HCT116 (cell line): ENCODE results near the gene RSAD1.

Source experiments
- CEBPB ChIP-seq: IDR thresholded peaks from 2 replicates; pipeline ENCODE4 v1.6.1; 2012; ENCODE audit warnings: low read depth
- EZH2 ChIP-seq: fragments of 200-600 bp; sonication (generic); IDR thresholded peaks from 2 replicates; pipeline ENCODE4 v1.6.1; 2017; ENCODE audit warnings: antibody characterized with exemption, mixed run types
- EZH2phosphoT487 ChIP-seq: fragments of 200-600 bp; IDR thresholded peaks from 2 replicates; pipeline ENCODE4 v1.6.1; 2018; ENCODE audit warnings: antibody characterized with exemption, borderline replicate concordance
- JUND ChIP-seq: IDR thresholded peaks from 2 replicates; pipeline ENCODE4 v1.6.1; 2012
- POLR2A ChIP-seq: IDR thresholded peaks from 2 replicates; pipeline ENCODE4 v1.7.0; 2011; ENCODE audit warnings: borderline replicate concordance; ENCODE audit not compliant: insufficient read depth, insufficient read length; ENCODE audit errors: extremely low read depth
- POLR2AphosphoS5 ChIP-seq: IDR thresholded peaks from 2 replicates; pipeline ENCODE4 v1.6.1; 2011; ENCODE audit warnings: mild to moderate bottlenecking, low read depth, low read length, moderate library complexity
- RAD21 ChIP-seq: IDR thresholded peaks from 2 replicates; pipeline ENCODE4 v1.6.1; 2012; ENCODE audit warnings: low read depth, mild to moderate bottlenecking
- YY1 ChIP-seq: IDR thresholded peaks from 2 replicates; pipeline ENCODE4 v1.6.1; 2011; ENCODE audit warnings: low read length, low read depth, moderate library complexity, mild to moderate bottlenecking; ENCODE audit not compliant: insufficient replicate concordance; ENCODE audit errors: extremely low read depth
- ZBTB33 ChIP-seq: IDR thresholded peaks from 2 replicates; pipeline ENCODE4 v1.6.1; 2011; ENCODE audit warnings: mild to moderate bottlenecking, low read length, moderate library complexity; ENCODE audit not compliant: insufficient replicate concordance; ENCODE audit errors: extremely low read depth
- TF ChIP-seq, protein P1 (sequence below), 3 experiments: fragments of 200-600 bp in 1 of 3; sonication (generic) in 1 of 3; IDR thresholded peaks in 2 of 3; conservative IDR thresholded peaks in 1 of 3; 2 replicates each; pipeline ENCODE4 v1.5.1; 2012 to 2017; ENCODE audit warnings: low read depth in 2 of 3, low read length in 2 of 3, antibody characterized with exemption in 1 of 3, borderline replicate concordance in 1 of 3, control low read depth in 1 of 3, mild to moderate bottlenecking in 1 of 3, mixed read lengths in 1 of 3, mixed run types in 1 of 3, moderate library complexity in 1 of 3; ENCODE audit not compliant: insufficient read depth in 1 of 3
- TF ChIP-seq, protein P2 (sequence below): IDR thresholded peaks from 2 replicates; pipeline ENCODE4 v1.6.1; 2012
- TF ChIP-seq, protein P3 (sequence below): IDR thresholded peaks from 2 replicates; pipeline ENCODE4 v1.6.1; 2012; ENCODE audit warnings: low read depth
- TF ChIP-seq, protein P4 (sequence below): IDR thresholded peaks from 2 replicates; pipeline ENCODE4 v1.6.1; 2012

- TF ChIP-seq EZH2phosphoT487 (no peak), POLR2A (no peak), POLR2AphosphoS5 (no peak), ZBTB33 (no peak), EZH2 (no peak), YY1 (no peak), CEBPB (no peak), RAD21 (no peak), JUND (no peak)
- TF ChIP-seq, protein P1, sequence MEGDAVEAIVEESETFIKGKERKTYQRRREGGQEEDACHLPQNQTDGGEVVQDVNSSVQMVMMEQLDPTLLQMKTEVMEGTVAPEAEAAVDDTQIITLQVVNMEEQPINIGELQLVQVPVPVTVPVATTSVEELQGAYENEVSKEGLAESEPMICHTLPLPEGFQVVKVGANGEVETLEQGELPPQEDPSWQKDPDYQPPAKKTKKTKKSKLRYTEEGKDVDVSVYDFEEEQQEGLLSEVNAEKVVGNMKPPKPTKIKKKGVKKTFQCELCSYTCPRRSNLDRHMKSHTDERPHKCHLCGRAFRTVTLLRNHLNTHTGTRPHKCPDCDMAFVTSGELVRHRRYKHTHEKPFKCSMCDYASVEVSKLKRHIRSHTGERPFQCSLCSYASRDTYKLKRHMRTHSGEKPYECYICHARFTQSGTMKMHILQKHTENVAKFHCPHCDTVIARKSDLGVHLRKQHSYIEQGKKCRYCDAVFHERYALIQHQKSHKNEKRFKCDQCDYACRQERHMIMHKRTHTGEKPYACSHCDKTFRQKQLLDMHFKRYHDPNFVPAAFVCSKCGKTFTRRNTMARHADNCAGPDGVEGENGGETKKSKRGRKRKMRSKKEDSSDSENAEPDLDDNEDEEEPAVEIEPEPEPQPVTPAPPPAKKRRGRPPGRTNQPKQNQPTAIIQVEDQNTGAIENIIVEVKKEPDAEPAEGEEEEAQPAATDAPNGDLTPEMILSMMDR (IDR thresholded peaks at IDR 0.05 in 2 of 3, conservative IDR thresholded peaks at IDR 0.05 in 1 of 3; ENCODE audit: borderline replicate concordance in 1 of 3, insufficient read depth in 1 of 3, low read depth in 2 of 3, low read length in 2 of 3) = no peak
- TF ChIP-seq, protein P2, sequence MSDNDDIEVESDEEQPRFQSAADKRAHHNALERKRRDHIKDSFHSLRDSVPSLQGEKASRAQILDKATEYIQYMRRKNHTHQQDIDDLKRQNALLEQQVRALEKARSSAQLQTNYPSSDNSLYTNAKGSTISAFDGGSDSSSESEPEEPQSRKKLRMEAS = no peak
- TF ChIP-seq, protein P3, sequence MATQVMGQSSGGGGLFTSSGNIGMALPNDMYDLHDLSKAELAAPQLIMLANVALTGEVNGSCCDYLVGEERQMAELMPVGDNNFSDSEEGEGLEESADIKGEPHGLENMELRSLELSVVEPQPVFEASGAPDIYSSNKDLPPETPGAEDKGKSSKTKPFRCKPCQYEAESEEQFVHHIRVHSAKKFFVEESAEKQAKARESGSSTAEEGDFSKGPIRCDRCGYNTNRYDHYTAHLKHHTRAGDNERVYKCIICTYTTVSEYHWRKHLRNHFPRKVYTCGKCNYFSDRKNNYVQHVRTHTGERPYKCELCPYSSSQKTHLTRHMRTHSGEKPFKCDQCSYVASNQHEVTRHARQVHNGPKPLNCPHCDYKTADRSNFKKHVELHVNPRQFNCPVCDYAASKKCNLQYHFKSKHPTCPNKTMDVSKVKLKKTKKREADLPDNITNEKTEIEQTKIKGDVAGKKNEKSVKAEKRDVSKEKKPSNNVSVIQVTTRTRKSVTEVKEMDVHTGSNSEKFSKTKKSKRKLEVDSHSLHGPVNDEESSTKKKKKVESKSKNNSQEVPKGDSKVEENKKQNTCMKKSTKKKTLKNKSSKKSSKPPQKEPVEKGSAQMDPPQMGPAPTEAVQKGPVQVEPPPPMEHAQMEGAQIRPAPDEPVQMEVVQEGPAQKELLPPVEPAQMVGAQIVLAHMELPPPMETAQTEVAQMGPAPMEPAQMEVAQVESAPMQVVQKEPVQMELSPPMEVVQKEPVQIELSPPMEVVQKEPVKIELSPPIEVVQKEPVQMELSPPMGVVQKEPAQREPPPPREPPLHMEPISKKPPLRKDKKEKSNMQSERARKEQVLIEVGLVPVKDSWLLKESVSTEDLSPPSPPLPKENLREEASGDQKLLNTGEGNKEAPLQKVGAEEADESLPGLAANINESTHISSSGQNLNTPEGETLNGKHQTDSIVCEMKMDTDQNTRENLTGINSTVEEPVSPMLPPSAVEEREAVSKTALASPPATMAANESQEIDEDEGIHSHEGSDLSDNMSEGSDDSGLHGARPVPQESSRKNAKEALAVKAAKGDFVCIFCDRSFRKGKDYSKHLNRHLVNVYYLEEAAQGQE = no peak
- TF ChIP-seq, protein P4, sequence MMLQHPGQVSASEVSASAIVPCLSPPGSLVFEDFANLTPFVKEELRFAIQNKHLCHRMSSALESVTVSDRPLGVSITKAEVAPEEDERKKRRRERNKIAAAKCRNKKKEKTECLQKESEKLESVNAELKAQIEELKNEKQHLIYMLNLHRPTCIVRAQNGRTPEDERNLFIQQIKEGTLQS = no peak
Measured at GRCh38 chr17:50468304-50469207, 10.1 kb upstream of the RSAD1 start, which contains the start of gene CHAD.
